Adrenal gland (tissue), 12 donors: ENCODE measurements around the gene GREM2. TPM values are rescaled to one million over a fixed set of nuclear protein-coding genes. Genes with fewer than 3 reads are reported as not detected.

Experiments
- DNase-seq, 7 donors: peaks; one replicate each; pipeline ENCODE4 v3.0.0-alpha.2; 2019 to 2020
- H3K27ac ChIP-seq, 5 donors: fragments of 200-600 bp; sonication (generic) in 4 of 5; 1 replicate in 3 of 5; 2 replicates in 2 of 5; pipeline versions ENCODE4 v1.5.1 to v1.8.0; 2016 to 2020; ENCODE audit warnings: mild to moderate bottlenecking in 1 of 5
- H3K27me3 ChIP-seq: fragments of 200-600 bp; 2 replicates; pipeline ENCODE4 v1.8.0; 2021
- H3K36me3 ChIP-seq, 2 donors: fragments of 200-600 bp; replicated peaks in 1 of 2; 1 replicate in 1 of 2; 2 replicates in 1 of 2; pipeline versions ENCODE4 v1.5.1 to v1.8.0; 2018 to 2022
- H3K4me1 ChIP-seq, 2 donors: fragments of 200-600 bp; replicated peaks in 1 of 2; 1 replicate in 1 of 2; 2 replicates in 1 of 2; pipeline versions ENCODE4 v1.5.1 to v1.8.0; 2018 to 2021
- H3K4me3 ChIP-seq, 4 donors: fragments of 200-600 bp; sonication (generic) in 3 of 4; one replicate each; pipeline ENCODE4 v1.5.1; 2016 to 2018
- H3K9me3 ChIP-seq, 3 donors: fragments of 200-600 bp; sonication (generic) in 1 of 3; replicated peaks in 1 of 3; 1 replicate in 2 of 3; 2 replicates in 1 of 3; pipeline versions ENCODE4 v1.5.1 to v1.8.0; 2016 to 2021
- CTCF ChIP-seq, 6 experiments: fragments of 450-650 bp in 4 of 6; fragments of 200-600 bp in 2 of 6; sonication (generic) in 1 of 6; IDR thresholded peaks; 1 replicate in 5 of 6; 2 replicates in 1 of 6; pipeline versions ENCODE4 v1.5.1 to v1.8.0; 2016 to 2021; ENCODE audit warnings: antibody characterized with exemption in 6 of 6, mild to moderate bottlenecking in 2 of 6, moderate library complexity in 1 of 6
- POLR2A ChIP-seq, 2 donors: fragments of 450-650 bp; IDR thresholded peaks; one replicate each; pipeline ENCODE4 v1.6.1; 2017; ENCODE audit warnings: antibody characterized with exemption in 2 of 2, mild to moderate bottlenecking in 2 of 2, moderate library complexity in 1 of 2
- WGBS, 4 donors: extraction: QIAGEN DNeasy Blood & Tissue Kit in 2 of 4; methylation state at CpG; one replicate each; pipeline versions ENCODE4 v1.1.5 to v1.1.7; 2013 to 2017; 5-methylcytosine and 5-hydroxymethylcytosine counted together
- intact Hi-C, 2 donors: fragments of 100-400 bp; cut with DNase I; formaldehyde crosslinking; loops; one replicate each; pipeline versions ENCODE4 v1.14.1 to v1.15.0; 2022 to 2023
- polyA plus RNA-seq, 3 donors: library from polyadenylated mRNA; stranded (reverse); fragments of 200-250 nt in 2 of 3; fragments of 350-450 nt in 1 of 3; fragmentation: Illumina TruSeq in 1 of 3; extraction: RNeasy Lipid Tissue Mini Kit (QIAGEN cat#74804) in 1 of 3; gene quantifications; one replicate each; pipeline ENCODE4 v1.2.3, GENCODE V29; 2013 to 2014
- total RNA-seq, 9 donors: library from RNA; depleted of rRNA in 4 of 9; stranded (reverse); fragments of >200 nt in 4 of 9; fragments of 120-200 nt in 1 of 9; fragmentation: NEBNext Ultra II Directional in 1 of 9; extraction: Animal tissue kit (Norgen Biotek cat#: 25700) in 1 of 9; gene quantifications; one replicate each; pipeline versions ENCODE4 v1.1.0 to v1.2.4, GENCODE V29; 2013 to 2023
- donor health status: healthy with polysubstance abuse.
- donor health status: Bipolar disorder and iron deficiency.
- donor health status: DM: yes; HTN: yes; CAD: no.
- donor health status: DM: no; HTN: no; CAD: no.
- donor health status: DM: no; HTN: no; CAD: no.
- donor health status: DM: yes; HTN: yes; CAD: no.

GREM2 gene
- total and polyA plus RNA-seq, 12 donors: 0.39 to 3.2 (median 0.68) TPM

GRCh38 chr1:240486611-240487010, 125.3 kb downstream of the GREM2 start:
- Histone ChIP-seq H3K4me3 (no peak overlapping the region), H3K4me1 (no peaks in the 10 kb centered on the region), H3K27ac (no peak overlapping the region), H3K9me3 (no peaks in the 10 kb centered on the region), H3K27me3 (no peaks in the 10 kb centered on the region), H3K36me3 (no peaks in the 10 kb centered on the region)
- DNase-seq: no peak
- 56 to 79% (median 69%) methylated on average over 6 of the region's 6 CpGs for WGBS, 4 donors
- intact Hi-C loops: no loop called here
- no peak for TF ChIP-seq CTCF (IDR thresholded peaks at IDR 0.05)

GRCh38 chr1:240484804-240485443, 127.0 kb downstream of the GREM2 start:
- no peaks in the 10 kb centered on the region for H3K9me3 ChIP-seq
- H3K27me3 ChIP-seq: no peaks in the 10 kb centered on the region
- H3K4me3 ChIP-seq: no peak overlapping the region
- H3K4me1 ChIP-seq: no peaks in the 10 kb centered on the region
- intact Hi-C loops: no loop called here
- TF ChIP-seq CTCF (IDR thresholded peaks at IDR 0.05) (no peak), POLR2A (IDR thresholded peaks at IDR 0.05) (no peak)
- H3K27ac ChIP-seq: no peak overlapping the region
- 77 to 85% (median 80%) methylated on average over 6 of the region's 6 CpGs for WGBS, 4 donors
- no peak for DNase-seq
- H3K36me3 ChIP-seq: no peaks in the 10 kb centered on the region

GRCh38 chr1:240478536-240478935, 133.4 kb downstream of the GREM2 start:
- H3K4me3 ChIP-seq: no peak overlapping the region
- DNase-seq: no peak
- 79 to 87% (median 81%) methylated on average over 6 of the region's 6 CpGs for WGBS, 4 donors
- TF ChIP-seq CTCF (IDR thresholded peaks at IDR 0.05): no peak
- TF ChIP-seq POLR2A (IDR thresholded peaks at IDR 0.05): no peak
- H3K36me3 ChIP-seq: no peaks in the 10 kb centered on the region
- no peaks in the 10 kb centered on the region for H3K27me3 ChIP-seq
- intact Hi-C loops: no loop called here
- no peaks in the 10 kb centered on the region for H3K9me3 ChIP-seq
- no peaks in the 10 kb centered on the region for H3K4me1 ChIP-seq
- no peak overlapping the region for H3K27ac ChIP-seq

- Histone ChIP-seq H3K4me1 (no peaks in the 10 kb centered on the region), H3K4me3 (no peak overlapping the region), H3K9me3 (no peaks in the 10 kb centered on the region), H3K36me3 (no peaks in the 10 kb centered on the region), H3K27me3 (no peaks in the 10 kb centered on the region), H3K27ac (no peak overlapping the region)
- no peak for DNase-seq
- WGBS, 4 donors: 76 to 87% (median 81%) methylated on average over 4 of the region's 4 CpGs
- intact Hi-C loops: no loop called here
- TF ChIP-seq CTCF (IDR thresholded peaks at IDR 0.05) (no peak), POLR2A (IDR thresholded peaks at IDR 0.05) (no peak)
Observed at GRCh38 chr1:240475832-240476231, 136.1 kb downstream of the GREM2 start.
